ENCODE data around the gene ZNF620.

The ZNF620 gene

Small RNA genes within 50 kb of the gene (small RNA-seq; reads per million reads assigned to genes)
- 8.0 to 272 reads per million in 2 experiments for gene RNU5B-2P

All from SK-N-DZ (cell line).